ENCODE data around the gene PDZRN3. TPM values are rescaled to one million over a fixed set of nuclear protein-coding genes. Genes with fewer than 3 reads are reported as not detected.

Gene PDZRN3
- total RNA-seq, 1 experiment from 2014 or later = 17.5 TPM

DNA sequence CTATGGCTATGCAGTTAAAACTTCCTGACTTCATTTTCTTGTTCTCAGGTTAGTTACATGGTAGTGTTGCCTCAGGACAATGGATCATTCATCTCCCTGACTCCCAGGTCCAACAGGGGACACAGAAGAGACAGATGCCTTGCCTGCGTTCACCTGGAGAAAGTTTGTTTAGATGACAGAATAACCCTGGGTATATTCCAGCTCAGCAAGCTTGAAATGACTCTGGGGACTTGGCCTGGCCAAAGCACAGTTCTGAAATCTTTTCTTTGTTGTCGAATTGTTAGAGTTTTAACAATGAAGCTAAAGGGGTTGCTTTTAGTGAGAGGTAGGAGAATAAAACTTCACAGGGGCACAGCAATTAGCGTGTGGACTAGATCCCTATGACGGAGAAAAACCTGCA is 206.1 kb downstream of the PDZRN3 start:
- Histone ChIP-seq H3K4me3 (ENCODE audit: low read length) (no peak overlapping the region), H3K27me3 (ENCODE audit: low read length) (peaks cover 3% of the 10 kb centered on the region; the same call in 1 of the 2 replicates), H3K4me2 (ENCODE audit: low read depth, low read length, poor library complexity, severe bottlenecking) (no peak overlapping the region), H3K36me3 (ENCODE audit: insufficient read depth, low read length) (no peaks in the 10 kb centered on the region), H3K9me3 (ENCODE audit: low read length) (no peaks in the 10 kb centered on the region), H4K20me1 (ENCODE audit: insufficient read depth, low read depth, low read length) (no peaks in the 10 kb centered on the region), H3K9me2 (replicated peaks; ENCODE audit: insufficient read depth, low read length) (no peaks in the 10 kb centered on the region), H3K9ac (ENCODE audit: low read length) (no peak overlapping the region), H3K4me1 (ENCODE audit: low read length) (no peaks in the 10 kb centered on the region), H3K27ac (ENCODE audit: low read length) (no peak overlapping the region), H3K79me2 (ENCODE audit: low read length) (no peaks in the 10 kb centered on the region), H2AFZ (ENCODE audit: low read length) (no peak overlapping the region)
- DNase-seq = no peak

DNA sequence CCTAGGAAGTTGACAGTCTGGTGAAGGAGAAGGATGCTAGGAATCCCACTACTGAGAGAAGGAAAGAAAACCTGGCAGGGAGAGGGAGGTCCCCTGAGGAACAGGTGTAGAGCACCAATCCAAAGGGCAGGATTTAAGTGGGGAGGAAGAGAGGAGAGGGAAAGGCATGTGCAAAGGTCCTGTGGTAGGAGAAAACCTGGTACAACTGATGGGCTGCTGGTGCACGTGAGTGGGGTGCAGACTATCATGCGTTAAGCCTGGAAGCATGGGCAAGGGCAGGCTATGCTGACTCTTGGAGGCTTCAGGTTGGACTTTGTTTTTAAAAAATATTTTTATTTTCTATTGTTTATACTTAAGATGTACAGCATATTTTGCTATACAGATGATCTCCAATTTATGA is 209.6 kb downstream of the PDZRN3 start:
- Histone ChIP-seq H2AFZ (ENCODE audit: low read length) (no peak overlapping the region), H3K9me3 (ENCODE audit: low read length) (no peaks in the 10 kb centered on the region), H3K27me3 (ENCODE audit: low read length) (no peaks in the 10 kb centered on the region), H3K79me2 (ENCODE audit: low read length) (no peaks in the 10 kb centered on the region), H3K4me1 (ENCODE audit: low read length) (no peaks in the 10 kb centered on the region), H3K9me2 (replicated peaks; ENCODE audit: insufficient read depth, low read length) (no peaks in the 10 kb centered on the region), H3K4me2 (ENCODE audit: low read depth, low read length, poor library complexity, severe bottlenecking) (no peak overlapping the region), H3K36me3 (ENCODE audit: insufficient read depth, low read length) (no peaks in the 10 kb centered on the region), H3K9ac (ENCODE audit: low read length) (no peak overlapping the region), H3K27ac (ENCODE audit: low read length) (no peak overlapping the region), H4K20me1 (ENCODE audit: insufficient read depth, low read depth, low read length) (no peaks in the 10 kb centered on the region), H3K4me3 (ENCODE audit: low read length) (no peak overlapping the region)
- DNase-seq = no peak

DNA sequence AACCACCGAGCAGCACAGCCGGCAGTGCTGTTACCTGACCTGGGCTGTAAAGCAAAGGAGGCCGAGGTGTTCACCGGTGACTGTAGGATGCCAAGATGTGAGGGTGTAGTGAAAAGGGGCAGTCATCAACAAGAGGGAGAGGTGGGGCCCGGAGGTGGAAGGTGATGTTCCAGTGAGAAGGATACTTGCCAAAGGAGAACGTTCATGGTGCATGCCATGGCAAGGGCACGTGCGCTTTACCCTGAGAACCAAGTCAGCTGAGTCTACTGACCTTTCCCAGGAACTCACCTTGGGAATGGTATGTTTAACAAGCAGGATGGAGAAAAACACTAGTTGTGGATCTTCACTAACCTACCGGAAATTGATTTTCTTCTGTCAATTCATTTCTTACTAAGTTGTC is 211.1 kb downstream of the PDZRN3 start:
- H4K20me1 ChIP-seq (ENCODE audit: insufficient read depth, low read depth, low read length) = no peaks in the 10 kb centered on the region
- H3K9me3 ChIP-seq (ENCODE audit: low read length) = no peaks in the 10 kb centered on the region
- H3K4me2 ChIP-seq (ENCODE audit: low read depth, low read length, poor library complexity, severe bottlenecking) = no peak overlapping the region
- no peaks in the 10 kb centered on the region for H3K27me3 ChIP-seq (ENCODE audit: low read length)
- no peak for DNase-seq
- H3K79me2 ChIP-seq (ENCODE audit: low read length) = no peaks in the 10 kb centered on the region
- no peak overlapping the region for H3K27ac ChIP-seq (ENCODE audit: low read length)
- no peaks in the 10 kb centered on the region for H3K36me3 ChIP-seq (ENCODE audit: insufficient read depth, low read length)
- H3K9me2 ChIP-seq (replicated peaks; ENCODE audit: insufficient read depth, low read length) = no peaks in the 10 kb centered on the region
- no peaks in the 10 kb centered on the region for H3K4me1 ChIP-seq (ENCODE audit: low read length)
- H3K9ac ChIP-seq (ENCODE audit: low read length) = no peak overlapping the region
- H2AFZ ChIP-seq (ENCODE audit: low read length) = no peak overlapping the region
- H3K4me3 ChIP-seq (ENCODE audit: low read length) = no peak overlapping the region

DNA sequence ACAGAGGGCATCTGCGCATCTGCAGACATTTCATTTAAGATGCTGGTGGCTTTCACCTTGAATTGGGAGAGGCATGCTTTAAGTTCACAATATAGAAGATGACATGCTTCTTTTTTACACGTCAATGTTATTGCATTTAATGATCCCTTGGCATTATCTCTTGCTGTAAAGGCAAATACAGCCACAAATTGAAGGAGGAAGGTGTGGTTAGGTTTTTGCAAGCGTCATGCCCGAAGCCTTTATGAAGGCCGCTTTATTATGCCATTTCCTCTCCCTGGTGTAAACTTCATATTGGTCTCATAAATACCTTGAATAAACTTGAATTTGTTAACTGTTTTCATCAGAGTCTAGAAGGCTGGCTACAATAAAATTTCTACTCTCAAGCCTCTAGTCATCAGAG is 212.7 kb downstream of the PDZRN3 start:
- H3K4me2 ChIP-seq (ENCODE audit: low read depth, low read length, poor library complexity, severe bottlenecking) = no peak overlapping the region
- no peaks in the 10 kb centered on the region for H3K9me2 ChIP-seq (replicated peaks; ENCODE audit: insufficient read depth, low read length)
- no peak overlapping the region for H3K9ac ChIP-seq (ENCODE audit: low read length)
- no peaks in the 10 kb centered on the region for H3K27me3 ChIP-seq (ENCODE audit: low read length)
- no peak for DNase-seq
- H3K79me2 ChIP-seq (ENCODE audit: low read length) = no peaks in the 10 kb centered on the region
- no peaks in the 10 kb centered on the region for H4K20me1 ChIP-seq (ENCODE audit: insufficient read depth, low read depth, low read length)
- no peak overlapping the region for H3K4me3 ChIP-seq (ENCODE audit: low read length)
- H3K27ac ChIP-seq (ENCODE audit: low read length) = no peak overlapping the region
- H3K9me3 ChIP-seq (ENCODE audit: low read length) = no peaks in the 10 kb centered on the region
- H3K4me1 ChIP-seq (ENCODE audit: low read length) = no peaks in the 10 kb centered on the region
- H3K36me3 ChIP-seq (ENCODE audit: insufficient read depth, low read length) = no peaks in the 10 kb centered on the region
- no peak overlapping the region for H2AFZ ChIP-seq (ENCODE audit: low read length)

DNA sequence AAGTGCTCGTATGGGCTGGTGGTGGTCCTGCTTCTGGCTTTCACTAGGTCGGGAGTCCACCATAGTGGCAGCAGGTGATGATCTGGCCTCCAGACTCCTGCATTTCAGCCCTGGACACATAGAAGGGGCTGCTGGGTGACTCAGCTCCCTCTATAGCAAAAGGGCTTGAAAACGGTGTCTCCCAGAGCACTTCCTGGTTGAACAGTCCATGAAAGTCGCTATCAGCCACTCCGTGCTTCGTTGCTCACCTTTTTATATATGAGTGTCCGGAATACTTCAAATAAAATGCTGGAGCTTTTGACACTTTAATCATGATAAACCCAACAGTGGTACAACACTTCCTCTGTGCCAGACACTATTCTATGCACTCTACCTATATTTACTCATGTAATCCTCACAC is 213.2 kb downstream of the PDZRN3 start:
- H3K4me1 ChIP-seq (ENCODE audit: low read length) = no peaks in the 10 kb centered on the region
- H4K20me1 ChIP-seq (ENCODE audit: insufficient read depth, low read depth, low read length) = no peaks in the 10 kb centered on the region

DNA sequence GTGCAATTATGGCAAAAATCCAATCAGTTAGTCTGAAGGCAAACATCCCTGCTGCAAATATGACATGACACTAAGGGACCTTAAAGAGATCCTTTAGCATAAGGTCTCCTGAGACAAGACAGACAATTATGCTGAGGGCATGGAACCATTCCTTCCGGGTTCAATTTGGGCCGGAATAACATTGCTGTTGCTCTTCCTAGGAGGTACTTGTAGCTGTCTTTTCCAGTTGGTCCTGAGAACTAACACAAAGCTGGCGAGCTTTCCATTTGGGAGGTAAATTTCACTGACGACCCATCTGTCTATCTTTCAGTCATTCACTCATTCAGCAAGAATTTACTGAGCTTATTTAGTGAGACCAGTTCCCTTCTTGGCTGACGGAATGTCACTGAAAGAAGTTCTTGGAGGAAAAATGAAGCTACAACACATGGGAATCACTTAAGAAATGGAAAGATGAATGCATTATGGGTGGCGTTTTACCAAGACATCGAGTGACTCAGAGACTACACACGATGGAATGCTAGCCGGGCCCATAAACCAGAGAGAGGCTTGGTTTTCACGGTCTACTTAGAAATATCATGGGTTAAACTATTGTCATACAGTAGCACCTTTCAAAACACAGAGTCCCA is 215.5 kb downstream of the PDZRN3 start:
- no peaks in the 10 kb centered on the region for H3K27me3 ChIP-seq (ENCODE audit: low read length)
- H3K4me2 ChIP-seq (ENCODE audit: low read depth, low read length, poor library complexity, severe bottlenecking) = no peak overlapping the region
- no peak overlapping the region for H3K9ac ChIP-seq (ENCODE audit: low read length)
- no peaks in the 10 kb centered on the region for H3K79me2 ChIP-seq (ENCODE audit: low read length)
- no peaks in the 10 kb centered on the region for H3K36me3 ChIP-seq (ENCODE audit: insufficient read depth, low read length)
- no peaks in the 10 kb centered on the region for H4K20me1 ChIP-seq (ENCODE audit: insufficient read depth, low read depth, low read length)
- no peak overlapping the region for H3K4me3 ChIP-seq (ENCODE audit: low read length)
- no peak overlapping the region for H2AFZ ChIP-seq (ENCODE audit: low read length)
- no peaks in the 10 kb centered on the region for H3K4me1 ChIP-seq (ENCODE audit: low read length)
- H3K9me2 ChIP-seq (replicated peaks; ENCODE audit: insufficient read depth, low read length) = no peaks in the 10 kb centered on the region
- H3K9me3 ChIP-seq (ENCODE audit: low read length) = no peaks in the 10 kb centered on the region
- DNase-seq = no peak
- H3K27ac ChIP-seq (ENCODE audit: low read length) = no peak overlapping the region

More for the DNA sequence above, 213.2 kb downstream of the PDZRN3 start:
- Histone ChIP-seq H3K4me3 (ENCODE audit: low read length) (no peak overlapping the region), H3K36me3 (ENCODE audit: insufficient read depth, low read length) (no peaks in the 10 kb centered on the region), H3K79me2 (ENCODE audit: low read length) (no peaks in the 10 kb centered on the region), H3K9ac (ENCODE audit: low read length) (no peak overlapping the region), H2AFZ (ENCODE audit: low read length) (no peak overlapping the region), H3K27me3 (ENCODE audit: low read length) (no peaks in the 10 kb centered on the region), H3K9me3 (ENCODE audit: low read length) (no peaks in the 10 kb centered on the region), H3K4me2 (ENCODE audit: low read depth, low read length, poor library complexity, severe bottlenecking) (no peak overlapping the region), H3K27ac (ENCODE audit: low read length) (no peak overlapping the region), H3K9me2 (replicated peaks; ENCODE audit: insufficient read depth, low read length) (no peaks in the 10 kb centered on the region)
- no peak for DNase-seq

DNA sequence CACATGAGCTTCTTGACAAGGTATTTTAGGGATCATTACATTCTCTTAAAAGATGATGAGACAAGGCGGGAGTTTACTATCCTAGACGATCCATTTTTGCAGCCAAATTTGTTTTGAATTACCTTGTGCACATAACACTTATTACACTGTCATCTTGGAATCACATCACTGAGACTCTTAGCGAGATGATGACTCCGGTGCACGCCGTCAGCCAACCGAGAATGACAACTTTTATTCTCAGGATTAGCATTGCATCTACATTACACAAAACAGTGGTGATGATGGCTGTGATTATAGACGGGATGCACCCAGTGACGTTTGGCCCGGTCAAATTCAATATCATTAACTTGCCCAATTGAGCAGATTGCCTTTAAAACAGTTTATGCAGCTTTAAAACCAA is 216.1 kb downstream of the PDZRN3 start:
- DNase-seq = no peak
- no peaks in the 10 kb centered on the region for H3K9me3 ChIP-seq (ENCODE audit: low read length)
- H3K36me3 ChIP-seq (ENCODE audit: insufficient read depth, low read length) = no peaks in the 10 kb centered on the region
- H3K9ac ChIP-seq (ENCODE audit: low read length) = no peak overlapping the region
- H3K79me2 ChIP-seq (ENCODE audit: low read length) = no peaks in the 10 kb centered on the region
- no peaks in the 10 kb centered on the region for H3K9me2 ChIP-seq (replicated peaks; ENCODE audit: insufficient read depth, low read length)
- H3K27ac ChIP-seq (ENCODE audit: low read length) = no peak overlapping the region
- no peak overlapping the region for H3K4me2 ChIP-seq (ENCODE audit: low read depth, low read length, poor library complexity, severe bottlenecking)
- H3K4me1 ChIP-seq (ENCODE audit: low read length) = no peaks in the 10 kb centered on the region
- H3K27me3 ChIP-seq (ENCODE audit: low read length) = no peaks in the 10 kb centered on the region
- no peaks in the 10 kb centered on the region for H4K20me1 ChIP-seq (ENCODE audit: insufficient read depth, low read depth, low read length)
- H2AFZ ChIP-seq (ENCODE audit: low read length) = no peak overlapping the region
- no peak overlapping the region for H3K4me3 ChIP-seq (ENCODE audit: low read length)

DNA sequence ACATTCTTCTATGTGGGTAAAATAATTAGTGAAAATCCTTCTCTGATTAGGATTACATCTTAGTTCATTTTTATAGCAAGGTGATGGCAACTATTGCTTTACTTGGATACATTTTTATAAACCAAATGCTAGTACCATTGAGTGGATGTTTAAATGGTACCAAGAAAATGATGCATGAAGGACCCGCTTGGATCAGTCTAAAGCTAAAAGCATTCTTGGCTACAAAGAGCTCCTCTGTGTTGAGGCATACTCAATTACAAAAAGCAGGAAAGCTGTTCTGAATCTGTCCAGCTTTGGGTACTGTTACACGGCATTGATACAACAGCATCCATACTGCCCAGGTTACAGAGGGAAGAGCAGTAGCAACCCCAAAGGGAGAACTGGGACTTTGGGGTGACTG is 217.2 kb downstream of the PDZRN3 start:
- Histone ChIP-seq H3K4me3 (ENCODE audit: low read length) (no peak overlapping the region), H3K27ac (ENCODE audit: low read length) (no peak overlapping the region), H3K9me2 (replicated peaks; ENCODE audit: insufficient read depth, low read length) (no peaks in the 10 kb centered on the region), H2AFZ (ENCODE audit: low read length) (no peak overlapping the region), H3K36me3 (ENCODE audit: insufficient read depth, low read length) (no peaks in the 10 kb centered on the region), H3K9ac (ENCODE audit: low read length) (no peak overlapping the region), H3K4me2 (ENCODE audit: low read depth, low read length, poor library complexity, severe bottlenecking) (no peak overlapping the region), H3K4me1 (ENCODE audit: low read length) (no peaks in the 10 kb centered on the region), H3K79me2 (ENCODE audit: low read length) (no peaks in the 10 kb centered on the region), H4K20me1 (ENCODE audit: insufficient read depth, low read depth, low read length) (no peaks in the 10 kb centered on the region), H3K9me3 (ENCODE audit: low read length) (no peaks in the 10 kb centered on the region), H3K27me3 (ENCODE audit: low read length) (no peaks in the 10 kb centered on the region)
- DNase-seq = no peak

DNA sequence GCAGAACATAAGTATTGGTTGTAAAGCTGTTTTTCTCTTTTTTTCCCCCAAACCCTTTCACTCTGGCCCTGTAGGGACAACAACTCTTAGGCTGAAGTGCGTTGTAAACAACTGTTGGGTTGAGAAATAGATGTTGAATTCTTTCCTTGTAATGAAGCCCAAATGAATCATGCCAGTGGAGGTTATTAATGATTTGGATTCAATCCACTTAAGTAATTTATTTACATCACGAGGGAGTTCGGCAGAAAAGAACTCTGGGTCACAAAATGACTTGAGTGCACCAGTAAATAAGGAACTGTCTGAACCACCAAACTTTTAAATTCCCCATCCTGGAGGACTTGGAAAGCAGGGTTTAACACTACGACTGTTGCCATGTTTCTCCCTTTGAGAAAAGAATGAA is 218.9 kb downstream of the PDZRN3 start:
- no peak overlapping the region for H3K9ac ChIP-seq (ENCODE audit: low read length)
- no peaks in the 10 kb centered on the region for H3K36me3 ChIP-seq (ENCODE audit: insufficient read depth, low read length)
- no peaks in the 10 kb centered on the region for H3K27me3 ChIP-seq (ENCODE audit: low read length)
- no peaks in the 10 kb centered on the region for H3K9me3 ChIP-seq (ENCODE audit: low read length)
- H3K4me3 ChIP-seq (ENCODE audit: low read length) = no peak overlapping the region
- no peak overlapping the region for H3K27ac ChIP-seq (ENCODE audit: low read length)
- H4K20me1 ChIP-seq (ENCODE audit: insufficient read depth, low read depth, low read length) = no peaks in the 10 kb centered on the region
- H3K79me2 ChIP-seq (ENCODE audit: low read length) = no peaks in the 10 kb centered on the region
- DNase-seq = no peak
- no peaks in the 10 kb centered on the region for H3K4me1 ChIP-seq (ENCODE audit: low read length)
- H3K9me2 ChIP-seq (replicated peaks; ENCODE audit: insufficient read depth, low read length) = no peaks in the 10 kb centered on the region
- no peak overlapping the region for H2AFZ ChIP-seq (ENCODE audit: low read length)
- H3K4me2 ChIP-seq (ENCODE audit: low read depth, low read length, poor library complexity, severe bottlenecking) = no peak overlapping the region

Data from Karpas-422 (cell line).